NK-92 (cell line): ENCODE results near the gene LPAR1.
"Not testable (repeated sequence)": the region's sequence is repeated elsewhere in the genome, so short reads cannot be mapped to it uniquely, and the experiment has no call there.

Source experiments
- DNase-seq: peaks from one replicate; lab custom pipeline; 2025; ENCODE audit not compliant: unreplicated experiment; lab: John Stamatoyannopoulos, UW

The LPAR1 gene

GRCh38 chr9:110828264-110828663 is 210.0 kb downstream of the LPAR1 start:
- DNase-seq = no peak

- DNase-seq = not testable (repeated sequence)
Measured at GRCh38 chr9:110826400-110826799, 211.9 kb downstream of the LPAR1 start.

DNA sequence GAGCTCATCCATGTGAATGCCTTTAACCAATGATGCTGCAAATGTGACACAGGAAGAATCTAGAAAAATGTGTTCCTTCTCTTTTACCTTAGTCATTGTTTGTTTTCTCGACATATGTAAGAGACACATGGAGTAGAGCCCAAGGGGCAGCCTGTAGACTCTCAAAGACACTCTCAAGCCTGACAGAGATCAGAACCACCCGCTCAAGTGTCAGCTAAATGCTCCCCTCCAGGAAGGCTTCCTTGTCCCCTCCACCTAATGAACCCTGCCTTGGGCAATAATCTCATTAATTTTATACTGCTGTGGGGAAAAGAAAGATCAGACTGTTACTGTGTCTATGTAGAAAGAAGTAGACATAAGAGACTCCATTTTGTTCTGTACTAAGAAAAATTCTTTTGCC is 212.3 kb downstream of the LPAR1 start:
- DNase-seq = no peak

DNA sequence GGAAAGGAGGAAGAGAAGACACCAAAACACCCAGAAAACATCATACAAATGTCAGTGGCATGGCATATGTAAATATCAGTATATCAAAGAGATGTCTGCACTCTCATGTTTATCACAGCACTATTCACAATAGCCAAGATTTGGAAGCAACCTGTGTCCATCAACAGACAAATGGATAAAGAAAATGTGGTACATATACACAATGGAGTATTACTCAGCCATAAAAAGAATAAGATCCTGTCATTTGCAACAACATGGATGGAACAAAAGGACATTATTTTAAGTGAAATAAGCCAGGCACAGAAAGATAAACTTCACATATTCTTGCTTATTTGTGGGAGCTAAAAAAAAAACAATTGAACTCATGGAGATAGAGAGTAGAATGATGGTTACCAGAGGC is 213.1 kb downstream of the LPAR1 start:
- not testable (repeated sequence) for DNase-seq
